Measurements from ENCODE around the gene EBF4. TPM values are rescaled to one million over a fixed set of nuclear protein-coding genes. Genes with fewer than 3 reads are reported as not detected.
A peak's percentile ranks its signal among the peaks of the same experiment; 100 is the strongest.

The EBF4 gene, protein sequence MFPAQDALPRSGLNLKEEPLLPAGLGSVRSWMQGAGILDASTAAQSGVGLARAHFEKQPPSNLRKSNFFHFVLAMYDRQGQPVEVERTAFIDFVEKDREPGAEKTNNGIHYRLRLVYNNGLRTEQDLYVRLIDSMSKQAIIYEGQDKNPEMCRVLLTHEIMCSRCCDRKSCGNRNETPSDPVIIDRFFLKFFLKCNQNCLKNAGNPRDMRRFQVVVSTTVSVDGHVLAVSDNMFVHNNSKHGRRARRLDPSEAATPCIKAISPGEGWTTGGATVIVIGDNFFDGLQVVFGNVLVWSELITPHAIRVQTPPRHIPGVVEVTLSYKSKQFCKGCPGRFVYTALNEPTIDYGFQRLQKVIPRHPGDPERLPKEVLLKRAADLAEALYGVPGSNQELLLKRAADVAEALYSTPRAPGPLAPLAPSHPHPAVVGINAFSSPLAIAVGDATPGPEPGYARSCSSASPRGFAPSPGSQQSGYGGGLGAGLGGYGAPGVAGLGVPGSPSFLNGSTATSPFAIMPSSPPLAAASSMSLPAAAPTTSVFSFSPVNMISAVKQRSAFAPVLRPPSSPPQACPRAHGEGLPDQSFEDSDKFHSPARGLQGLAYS
- total RNA-seq (2013; cell fraction: nucleolus; rRNA removed): not detected in 2 replicates
- not detected in 2 replicates for total RNA-seq (2014; rRNA removed)
- not detected in 2 replicates for total RNA-seq (2014; rRNA removed; fragmentation: Illumina TruSeq; extraction: Trizol)
- total RNA-seq (2021): 0.13 TPM in 1 of 2 replicates, not detected in the other
- not detected for polyA plus RNA-seq (2011; ENCODE audit: low read depth)
- polyA plus RNA-seq (2011; rRNA removed): not detected in 2 replicates
- polyA plus RNA-seq (2011; cell fraction: cytosol; rRNA removed): not detected in 2 replicates
- not detected in 2 replicates for polyA plus RNA-seq (2011; cell fraction: nucleus; rRNA removed)
- 0.06 and 0.22 TPM in 2 replicates for polyA plus RNA-seq (2012)
- not detected in 2 replicates for polyA plus RNA-seq (2014; fragmentation: Illumina TruSeq; extraction: Trizol)
- not detected for polyA plus RNA-seq (2014; fragmentation: Nextera tagmentation; extraction: Ambion mirVana)
- not detected in 2 replicates for polyA plus RNA-seq (2014; rRNA removed)
- not detected for polyA plus RNA-seq (2016; fragmentation: Nextera tagmentation; extraction: Ambion mirVana)
- not detected in 2 replicates for polyA minus RNA-seq (2011; rRNA and poly(A)+ RNA removed)
- not detected in 2 replicates for polyA minus RNA-seq (2011; cell fraction: cytosol; rRNA and poly(A)+ RNA removed)
- not detected in 2 replicates for polyA minus RNA-seq (2011; cell fraction: nucleus; rRNA and poly(A)+ RNA removed)
- percentile 12 among the genes with signal in this experiment for Bru-seq, nascent RNA
- percentile 15 among the genes with signal in this experiment for BruChase-seq, experiment 1, labeled RNA remaining after a 6-hour chase
- percentile 9 among the genes with signal in this experiment for BruChase-seq, experiment 2, labeled RNA remaining after a 2-hour chase
- long read RNA-seq, experiment 1: 0 reads
- long read RNA-seq, experiment 2: 0 reads

DNA sequence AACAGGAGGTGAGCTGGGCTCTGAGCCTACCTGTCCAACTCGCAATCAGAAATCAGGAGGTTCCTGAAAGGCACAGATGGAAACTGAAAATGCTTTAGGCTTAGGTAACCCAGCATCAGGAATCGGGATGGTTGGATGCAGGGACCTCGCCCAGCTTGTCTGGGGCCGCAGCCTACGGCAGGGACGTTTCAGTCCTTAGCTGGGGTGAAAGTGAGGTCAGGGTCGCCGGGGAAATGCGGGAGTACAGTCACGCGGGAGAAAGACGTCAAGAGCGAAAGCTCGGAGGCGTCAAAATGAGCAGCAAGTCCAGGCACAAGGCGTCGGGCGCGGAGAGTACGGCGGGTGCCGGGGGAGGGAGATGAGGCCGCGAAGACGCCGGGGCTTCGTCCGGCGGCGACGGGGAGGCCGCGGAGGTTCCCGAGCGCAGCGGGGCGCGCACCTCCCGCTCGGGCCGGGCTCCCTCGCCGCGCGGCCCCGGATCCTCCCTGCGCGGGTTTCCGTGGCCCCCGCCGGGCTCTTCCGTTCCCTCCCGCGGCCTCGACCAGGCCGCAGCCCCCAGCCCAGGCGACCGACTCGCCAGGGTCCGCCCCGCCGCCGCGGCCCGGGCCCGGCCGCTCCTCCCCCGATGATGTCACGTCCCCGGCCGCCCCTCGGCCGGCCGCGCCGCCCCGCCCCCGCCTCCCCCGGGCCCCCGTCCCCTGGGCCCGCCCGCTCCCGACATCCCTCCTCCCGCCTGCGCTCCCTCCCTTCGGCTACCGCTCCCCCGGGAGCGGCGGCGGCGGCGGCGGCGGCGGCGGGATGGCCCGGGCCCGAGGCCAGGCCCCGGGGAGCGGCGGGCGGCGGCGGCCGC is at the start of gene EBF4:
Gene EBF4 (plus strand): TSS at position 745 of the 850 bp plus-strand sequence. CDS start 866 bp downstream, outside the sequence.
- POLR2A ChIA-PET: no interaction called here
- H2AFZ ChIP-seq (ENCODE audit: control insufficient read depth, low read depth, low read length): no peak within 1 kb of the TSS
- H3K9ac ChIP-seq (ENCODE audit: control insufficient read depth, insufficient read depth, low read length): no peak within 1 kb of the TSS
- RAD21 ChIA-PET (ENCODE audit: unreplicated experiment): no interaction called here
- intact Hi-C loops (cut with micrococcal nuclease; ENCODE audit: unreplicated experiment): no loop called here
- FAIRE-seq: no peak
- H3K27me3 ChIP-seq (replicated peaks in 1 of 2; ENCODE audit: control insufficient read depth in 2 of 2, insufficient read depth in 2 of 2, low read length in 1 of 2): peaks cover 10 to 26% of the 10 kb centered on the region in 2 experiments
- no peaks in the 10 kb centered on the region for H3K79me2 ChIP-seq (ENCODE audit: control insufficient read depth, insufficient read depth, low read length)
- no peaks in the 10 kb centered on the region for H3K4me1 ChIP-seq (ENCODE audit: control insufficient read depth, insufficient read depth, low read length)
- no peaks in the 10 kb centered on the region for H3K9me3 ChIP-seq (replicated peaks; ENCODE audit: control insufficient read depth, insufficient read depth, low read length)
- SMC1A ChIA-PET (ENCODE audit: uncharacterized antibody, unreplicated experiment): no interaction called here
- no peak for DNase-seq (ENCODE audit: low read depth, low spot score)
- no peaks in the 10 kb centered on the region for H3K36me3 ChIP-seq (ENCODE audit: control insufficient read depth in 2 of 2, insufficient read depth in 2 of 2, low read length in 1 of 2)
- H3K4me3 ChIP-seq: no peak within 1 kb of the TSS; the same call in 1 of the 2 replicates
- no peak for TF ChIP-seq CTCF (IDR thresholded peaks at IDR 0.05 in 2 of 3, conservative IDR thresholded peaks at IDR 0.05 in 1 of 3; ENCODE audit: control insufficient read depth in 2 of 3, extremely low read depth in 1 of 3, insufficient read depth in 1 of 3, low read depth in 3 of 3, low read length in 3 of 3)
- TF ChIP-seq RELA (IDR thresholded peaks at IDR 0.05; ENCODE audit: borderline replicate concordance, partially characterized antibody): no peak
- TF ChIP-seq SUZ12 (IDR thresholded peaks at IDR 0.05; ENCODE audit: unreplicated experiment): peak; percentile 91
- H4K20me1 ChIP-seq (ENCODE audit: control insufficient read depth, insufficient read depth): no peaks in the 10 kb centered on the region
- in situ Hi-C loops (cut with MboI): no loop called here
- WGBS (ENCODE audit: insufficient coverage, insufficient replicate concordance, low lambda C conversion rate, missing lambda C conversion rate): 14% methylated on average over 50 of the region's 106 CpGs
- no TSS peak for BruUV-seq (replicated peaks)
- H3K4me2 ChIP-seq (ENCODE audit: control insufficient read depth, insufficient read depth): peak within 1 kb of the TSS; percentile 48; the same call in 1 of the 2 replicates
- CTCF ChIA-PET: no interaction called here
- H3K27ac ChIP-seq (ENCODE audit: control insufficient read depth, insufficient read depth): no peak within 1 kb of the TSS
- ATAC-seq: no peak; the same call in 2 of the 3 replicates

Measured in GM12878 (cell line).